Stimulated activated naive CD8-positive, alpha-beta T cell treated with anti-CD3 and anti-CD28 coated beads, Interleukin-15, amount 100 ng/mL, for 72 hours (primary cell): ENCODE data around the gene LITAF.

Experiments used
- ATAC-seq: fragments of 150-1000 bp; cut with Tn5 transposase; 2 replicates; pipeline ENCODE4 v1.10.0; 2021; ENCODE audit warnings: mild to moderate bottlenecking, moderate library complexity
- DNase-seq, 2 donors: peaks; one replicate each; pipeline ENCODE4 v3.0.0; 2021 to 2022
- H3K27ac Mint-ChIP-seq, 2 donors: one replicate each; pipeline ENCODE4 v1.8.0; 2022; ENCODE audit warnings: mild to moderate bottlenecking in 2 of 2, mixed read lengths in 2 of 2, moderate library complexity in 2 of 2
- H3K27me3 Mint-ChIP-seq: one replicate; pipeline ENCODE4 v1.8.0; 2022; ENCODE audit warnings: mixed read lengths
- H3K4me1 Mint-ChIP-seq: one replicate; pipeline ENCODE4 v1.8.0; 2022; ENCODE audit warnings: mild to moderate bottlenecking, mixed read lengths
- H3K4me3 Mint-ChIP-seq, 2 donors: one replicate each; pipeline ENCODE4 v1.8.0; 2022; ENCODE audit warnings: mild to moderate bottlenecking in 2 of 2, mixed read lengths in 2 of 2, moderate library complexity in 1 of 2
- H3K9me3 Mint-ChIP-seq, 2 donors: one replicate each; pipeline ENCODE4 v1.8.0; 2022; ENCODE audit warnings: mixed read lengths in 2 of 2

LITAF gene

GRCh38 chr16:11586856-11587642 is at the start of gene LITAF:
Gene LITAF (minus strand): TSS chr16:11586919. CDS start chr16:11556730, 30,189 bp downstream.
- peaks cover 43% of the 10 kb centered on the region for H3K4me1 Mint-ChIP-seq
- H3K27ac Mint-ChIP-seq: peak within 1 kb of the TSS; percentile 96 to 97
- peak within 1 kb of the TSS; percentile 91 for H3K4me3 Mint-ChIP-seq
- ATAC-seq (peak; percentile 76), DNase-seq (peak; percentile 63 to 69)
- H3K27me3 Mint-ChIP-seq: no peaks in the 10 kb centered on the region
- no peaks in the 10 kb centered on the region for H3K9me3 Mint-ChIP-seq

- H3K4me1 Mint-ChIP-seq: peaks cover 23% of the 10 kb centered on the region
- H3K27me3 Mint-ChIP-seq: no peaks in the 10 kb centered on the region
- no peak overlapping the region for H3K4me3 Mint-ChIP-seq
- H3K9me3 Mint-ChIP-seq: no peaks in the 10 kb centered on the region
- no peak overlapping the region for H3K27ac Mint-ChIP-seq
- no peak for ATAC-seq
- no peak for DNase-seq
These were observed 49.5 kb upstream of the LITAF start for GRCh38 chr16:11636172-11636721.

GRCh38 chr16:11635679-11636171 is 49.0 kb upstream of the LITAF start:
- no peak overlapping the region for H3K27ac Mint-ChIP-seq

GRCh38 chr16:11635113-11635652 is 48.5 kb upstream of the LITAF start:
- ATAC-seq (no peak), DNase-seq (no peak)

More at GRCh38 chr16:11635679-11636171, 49.0 kb upstream of the LITAF start:
- ATAC-seq (no peak), DNase-seq (no peak)
- Mint-ChIP-seq H3K27me3 (no peaks in the 10 kb centered on the region), H3K9me3 (no peaks in the 10 kb centered on the region), H3K4me3 (no peak overlapping the region), H3K4me1 (peaks cover 19% of the 10 kb centered on the region)

GRCh38 chr16:11634312-11634711 is 47.6 kb upstream of the LITAF start:
- ATAC-seq: no peak
- H3K9me3 Mint-ChIP-seq: no peaks in the 10 kb centered on the region
- no peak overlapping the region for H3K27ac Mint-ChIP-seq
- H3K4me1 Mint-ChIP-seq: peaks cover 27% of the 10 kb centered on the region
- no peak for DNase-seq
- no peak overlapping the region for H3K4me3 Mint-ChIP-seq
- H3K27me3 Mint-ChIP-seq: no peaks in the 10 kb centered on the region

More at GRCh38 chr16:11635113-11635652, 48.5 kb upstream of the LITAF start:
- Mint-ChIP-seq H3K9me3 (no peaks in the 10 kb centered on the region), H3K4me1 (peaks cover 19% of the 10 kb centered on the region), H3K27ac (no peak overlapping the region), H3K27me3 (no peaks in the 10 kb centered on the region), H3K4me3 (no peak overlapping the region)

- Mint-ChIP-seq H3K9me3 (no peaks in the 10 kb centered on the region), H3K27me3 (no peaks in the 10 kb centered on the region), H3K27ac (no peak overlapping the region), H3K4me3 (no peak overlapping the region), H3K4me1 (peaks cover 36% of the 10 kb centered on the region)
- no peak for DNase-seq
- ATAC-seq: no peak
These were observed 46.4 kb upstream of the LITAF start for GRCh38 chr16:11633113-11633512.

GRCh38 chr16:11632455-11632939 is 45.8 kb upstream of the LITAF start:
- H3K9me3 Mint-ChIP-seq: no peaks in the 10 kb centered on the region
- DNase-seq (no peak), ATAC-seq (no peak)
- peaks cover 38% of the 10 kb centered on the region for H3K4me1 Mint-ChIP-seq
- no peaks in the 10 kb centered on the region for H3K27me3 Mint-ChIP-seq
- H3K4me3 Mint-ChIP-seq: no peak overlapping the region
- H3K27ac Mint-ChIP-seq: no peak overlapping the region

- no peak overlapping the region for H3K4me3 Mint-ChIP-seq
- no peaks in the 10 kb centered on the region for H3K9me3 Mint-ChIP-seq
These were observed 44.5 kb upstream of the LITAF start for GRCh38 chr16:11631214-11631613.

GRCh38 chr16:11630768-11631056 is 44.0 kb upstream of the LITAF start:
- Mint-ChIP-seq H3K27ac (no peak overlapping the region), H3K4me1 (peaks cover 40% of the 10 kb centered on the region), H3K27me3 (no peaks in the 10 kb centered on the region), H3K9me3 (no peaks in the 10 kb centered on the region), H3K4me3 (no peak overlapping the region)
- ATAC-seq (no peak), DNase-seq (no peak)

More at GRCh38 chr16:11631214-11631613, 44.5 kb upstream of the LITAF start:
- no peaks in the 10 kb centered on the region for H3K27me3 Mint-ChIP-seq
- H3K27ac Mint-ChIP-seq: no peak overlapping the region
- no peak for ATAC-seq
- no peak for DNase-seq
- H3K4me1 Mint-ChIP-seq: peaks cover 38% of the 10 kb centered on the region

- peak; percentile 38 for ATAC-seq
- peaks cover 45% of the 10 kb centered on the region for H3K4me1 Mint-ChIP-seq
- no peaks in the 10 kb centered on the region for H3K9me3 Mint-ChIP-seq
- no peak for DNase-seq
- H3K27ac Mint-ChIP-seq: no peak overlapping the region
- H3K27me3 Mint-ChIP-seq: no peaks in the 10 kb centered on the region
- no peak overlapping the region for H3K4me3 Mint-ChIP-seq
These were observed 43.5 kb upstream of the LITAF start for GRCh38 chr16:11630046-11630767.

GRCh38 chr16:11629071-11630030 is 42.6 kb upstream of the LITAF start:
- no peaks in the 10 kb centered on the region for H3K27me3 Mint-ChIP-seq
- peak overlapping the region; percentile 2 to 37 for H3K27ac Mint-ChIP-seq
- H3K4me3 Mint-ChIP-seq: peak overlapping the region in 1 of 2 donors; percentile 1
- H3K9me3 Mint-ChIP-seq: no peaks in the 10 kb centered on the region
- ATAC-seq (peak; percentile 18), DNase-seq (no peak)
- peaks cover 52% of the 10 kb centered on the region for H3K4me1 Mint-ChIP-seq

- DNase-seq (peak in 1 of 2 donors; percentile 21), ATAC-seq (peak; percentile 51)
- H3K4me3 Mint-ChIP-seq: no peak overlapping the region
- H3K27me3 Mint-ChIP-seq: no peaks in the 10 kb centered on the region
- H3K9me3 Mint-ChIP-seq: no peaks in the 10 kb centered on the region
- H3K27ac Mint-ChIP-seq: no peak overlapping the region
- peaks cover 55% of the 10 kb centered on the region for H3K4me1 Mint-ChIP-seq
These were observed 41.2 kb upstream of the LITAF start for GRCh38 chr16:11627822-11628457.

- H3K27ac Mint-ChIP-seq: peak overlapping the region in 1 of 2 donors; percentile 34
- no peak overlapping the region for H3K4me3 Mint-ChIP-seq
- H3K4me1 Mint-ChIP-seq: peaks cover 59% of the 10 kb centered on the region
- H3K27me3 Mint-ChIP-seq: no peaks in the 10 kb centered on the region
- DNase-seq: no peak
- no peak for ATAC-seq
- no peaks in the 10 kb centered on the region for H3K9me3 Mint-ChIP-seq
These were observed 40.6 kb upstream of the LITAF start for GRCh38 chr16:11627292-11627663.

GRCh38 chr16:11626657-11627291 is 40.1 kb upstream of the LITAF start:
- DNase-seq (no peak), ATAC-seq (no peak)
- no peaks in the 10 kb centered on the region for H3K27me3 Mint-ChIP-seq
- H3K4me3 Mint-ChIP-seq: no peak overlapping the region
- H3K27ac Mint-ChIP-seq: no peak overlapping the region
- peaks cover 64% of the 10 kb centered on the region for H3K4me1 Mint-ChIP-seq
- H3K9me3 Mint-ChIP-seq: no peaks in the 10 kb centered on the region
